K562 (cell line): ENCODE results near the gene TMEM86B. TPM values are rescaled to one million over a fixed set of nuclear protein-coding genes. Genes with fewer than 3 reads are reported as not detected.

Experiments
- CREBBP ChIP-seq: IDR thresholded peaks from one replicate; pipeline ENCODE4 v1.6.1; 2012; ENCODE audit warnings: low read depth, mild to moderate bottlenecking, control low read depth, inconsistent platforms, low read length
- EWSR1 ChIP-seq: fragments of 450-650 bp; IDR thresholded peaks from 2 replicates; pipeline ENCODE4 v1.6.1; 2018; ENCODE audit warnings: borderline replicate concordance, mild to moderate bottlenecking, low read depth, moderate library complexity; ENCODE audit not compliant: partially characterized antibody
- GATAD2B ChIP-seq: fragments of 450-650 bp; IDR thresholded peaks from 2 replicates; pipeline ENCODE4 v1.6.1; 2017; ENCODE audit warnings: mild to moderate bottlenecking, borderline replicate concordance
- KLF6 ChIP-seq: fragments of 250-450 bp; sonication (Bioruptor Pico); IDR thresholded peaks from 2 replicates; pipeline ENCODE4 v1.4.0; 2020; ENCODE audit warnings: mild to moderate bottlenecking, moderate library complexity, borderline replicate concordance
- NCOA6 ChIP-seq: fragments of 450-650 bp; IDR thresholded peaks from 2 replicates; pipeline ENCODE4 v1.6.1; 2017; ENCODE audit warnings: mild to moderate bottlenecking
- SNIP1 ChIP-seq: fragments of 450-650 bp; IDR thresholded peaks from 2 replicates; pipeline ENCODE4 v1.7.1; 2017; ENCODE audit warnings: low read depth, mild to moderate bottlenecking
- TCF7L2 ChIP-seq: fragments of 150-350 bp; IDR thresholded peaks from 2 replicates; pipeline ENCODE4 v1.6.1; 2016; ENCODE audit warnings: low read depth, mild to moderate bottlenecking, low read length, moderate library complexity
- WHSC1 ChIP-seq: IDR thresholded peaks from one replicate; pipeline ENCODE4 v1.6.1; 2012; ENCODE audit warnings: low read length, control low read depth, inconsistent platforms
- ZNF551 ChIP-seq: fragments of 250-450 bp; sonication (Bioruptor Pico); IDR thresholded peaks from 2 replicates; pipeline ENCODE4 v1.5.0; 2021; ENCODE audit warnings: mild to moderate bottlenecking, moderate library complexity
- ZSCAN32 ChIP-seq: fragments of 450-650 bp; formaldehyde crosslinking; IDR thresholded peaks from 2 replicates; pipeline ENCODE4 v1.4.0; 2020; ENCODE audit warnings: mild to moderate bottlenecking, moderate library complexity
- polyA plus RNA-seq, 8 experiments: library from polyadenylated mRNA; depleted of rRNA in 4 of 8; stranded (reverse) in 5 of 8; unstranded in 3 of 8; fragments of >200 nt; fragmentation: Nextera tagmentation in 2 of 8; fragmentation: Illumina TruSeq in 1 of 8; extraction: Ambion mirVana in 2 of 8; extraction: Trizol in 1 of 8; gene quantifications; 2 replicates each; pipeline versions ENCODE4 v1.2.1 to v1.2.3, GENCODE V29; 2011 to 2014; ENCODE audit warnings: inconsistent platforms in 1 of 8, missing spikeins in 1 of 8
- total RNA-seq, 7 experiments: library from RNA; depleted of rRNA in 6 of 7; stranded (reverse); fragments of >200 nt in 6 of 7; fragmentation: Illumina TruSeq in 2 of 7; extraction: Trizol in 2 of 7; gene quantifications; 2 replicates each; pipeline versions ENCODE4 v1.2.1 to v1.2.3, GENCODE V29; 2011 to 2021; ENCODE audit warnings: low replicate concordance in 1 of 7
- TF ChIP-seq, protein P1 (sequence below): fragments of 450-650 bp; conservative IDR thresholded peaks from 2 replicates; pipeline ENCODE4 v1.6.1; 2016; ENCODE audit warnings: missing genetic modification characterization, low read depth, mild to moderate bottlenecking, control low read depth, missing compliant biosample characterization
- TF ChIP-seq, protein P2 (sequence below): fragments of 250-450 bp; sonication (Bioruptor Pico); IDR thresholded peaks from 2 replicates; pipeline ENCODE4 v1.9.0; 2021; ENCODE audit warnings: mild to moderate bottlenecking, inconsistent platforms
- TF ChIP-seq, protein P3 (sequence below): fragments of 200-400 bp; formaldehyde crosslinking; IDR thresholded peaks from 2 replicates; pipeline ENCODE4 v1.6.1; 2017; ENCODE audit warnings: mild to moderate bottlenecking, low read depth, low read length, moderate library complexity
- TF ChIP-seq, protein P4 (sequence below): sonication (generic); formaldehyde crosslinking; IDR thresholded peaks from 2 replicates; pipeline ENCODE4 v1.8.0; 2023; ENCODE audit warnings: missing genetic modification reagents, mild to moderate bottlenecking, borderline replicate concordance
- TF ChIP-seq, protein P5 (sequence below): fragments of 250-450 bp; sonication (Bioruptor Pico); IDR thresholded peaks from 2 replicates; pipeline ENCODE4 v1.8.0; 2021; ENCODE audit warnings: moderate library complexity, mild to moderate bottlenecking, inconsistent platforms

The TMEM86B gene
- total and polyA plus RNA-seq, 9 of the 15 experiments (the other 6 are each of a cell fraction or from before 2014, with no cell fraction given), result 0.28 to 7.9 (median 2.1) TPM

DNA sequence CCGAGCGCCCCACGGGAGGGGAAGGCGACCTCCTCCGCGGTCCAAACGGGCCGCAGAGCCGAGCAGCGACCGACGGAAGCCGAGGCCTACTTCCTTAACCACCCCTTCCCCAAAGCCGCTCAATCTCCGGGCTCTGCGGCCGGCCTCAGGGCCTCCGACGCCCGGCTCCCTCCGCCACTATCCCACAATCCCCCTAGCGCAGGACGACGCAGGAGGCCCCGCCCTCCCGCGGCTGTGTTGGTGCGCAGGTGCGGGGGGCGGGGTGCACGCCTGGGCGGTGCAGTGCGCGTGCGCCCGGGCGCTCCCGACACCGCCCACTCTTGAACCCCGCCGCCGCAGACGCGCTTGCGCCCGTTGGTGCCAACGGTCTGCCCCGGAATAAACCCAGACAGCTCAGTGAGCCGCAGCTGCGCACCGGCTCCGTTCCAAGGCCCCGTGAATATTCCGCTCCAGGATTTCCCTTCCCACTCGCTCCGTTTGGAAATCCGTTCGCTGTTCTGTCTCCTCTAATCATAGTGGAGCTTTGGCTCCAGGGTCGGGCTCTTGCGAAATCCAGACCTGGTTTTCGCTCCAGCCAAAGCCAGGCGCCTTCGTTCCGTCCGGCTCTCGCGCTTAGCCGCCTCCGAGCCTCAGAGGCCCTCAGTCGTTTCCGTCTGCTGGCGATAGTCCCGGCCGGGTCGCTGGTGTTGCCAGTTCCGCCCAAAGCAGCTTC is 30.4 kb upstream of the TMEM86B start, which contains the start of gene PPP6R1 (continued):
- TF ChIP-seq, protein P1, sequence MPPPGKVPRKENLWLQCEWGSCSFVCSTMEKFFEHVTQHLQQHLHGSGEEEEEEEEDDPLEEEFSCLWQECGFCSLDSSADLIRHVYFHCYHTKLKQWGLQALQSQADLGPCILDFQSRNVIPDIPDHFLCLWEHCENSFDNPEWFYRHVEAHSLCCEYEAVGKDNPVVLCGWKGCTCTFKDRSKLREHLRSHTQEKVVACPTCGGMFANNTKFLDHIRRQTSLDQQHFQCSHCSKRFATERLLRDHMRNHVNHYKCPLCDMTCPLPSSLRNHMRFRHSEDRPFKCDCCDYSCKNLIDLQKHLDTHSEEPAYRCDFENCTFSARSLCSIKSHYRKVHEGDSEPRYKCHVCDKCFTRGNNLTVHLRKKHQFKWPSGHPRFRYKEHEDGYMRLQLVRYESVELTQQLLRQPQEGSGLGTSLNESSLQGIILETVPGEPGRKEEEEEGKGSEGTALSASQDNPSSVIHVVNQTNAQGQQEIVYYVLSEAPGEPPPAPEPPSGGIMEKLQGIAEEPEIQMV, result no peak
- TF ChIP-seq SNIP1 (no peak), KLF6 (CRISPR knock-in tag) (no peak), GATAD2B (peak; percentile 86), WHSC1 (no peak), EWSR1 (no peak), ZNF551 (CRISPR knock-in tag) (no peak), TCF7L2 (no peak), CREBBP (no peak), ZSCAN32 (no peak), NCOA6 (peak; percentile 64; the same call in 1 of the 2 replicates)
- TF ChIP-seq, protein P2, sequence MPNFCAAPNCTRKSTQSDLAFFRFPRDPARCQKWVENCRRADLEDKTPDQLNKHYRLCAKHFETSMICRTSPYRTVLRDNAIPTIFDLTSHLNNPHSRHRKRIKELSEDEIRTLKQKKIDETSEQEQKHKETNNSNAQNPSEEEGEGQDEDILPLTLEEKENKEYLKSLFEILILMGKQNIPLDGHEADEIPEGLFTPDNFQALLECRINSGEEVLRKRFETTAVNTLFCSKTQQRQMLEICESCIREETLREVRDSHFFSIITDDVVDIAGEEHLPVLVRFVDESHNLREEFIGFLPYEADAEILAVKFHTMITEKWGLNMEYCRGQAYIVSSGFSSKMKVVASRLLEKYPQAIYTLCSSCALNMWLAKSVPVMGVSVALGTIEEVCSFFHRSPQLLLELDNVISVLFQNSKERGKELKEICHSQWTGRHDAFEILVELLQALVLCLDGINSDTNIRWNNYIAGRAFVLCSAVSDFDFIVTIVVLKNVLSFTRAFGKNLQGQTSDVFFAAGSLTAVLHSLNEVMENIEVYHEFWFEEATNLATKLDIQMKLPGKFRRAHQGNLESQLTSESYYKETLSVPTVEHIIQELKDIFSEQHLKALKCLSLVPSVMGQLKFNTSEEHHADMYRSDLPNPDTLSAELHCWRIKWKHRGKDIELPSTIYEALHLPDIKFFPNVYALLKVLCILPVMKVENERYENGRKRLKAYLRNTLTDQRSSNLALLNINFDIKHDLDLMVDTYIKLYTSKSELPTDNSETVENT (CRISPR knock-in tag), result peak; percentile 82
- TF ChIP-seq, protein P3, sequence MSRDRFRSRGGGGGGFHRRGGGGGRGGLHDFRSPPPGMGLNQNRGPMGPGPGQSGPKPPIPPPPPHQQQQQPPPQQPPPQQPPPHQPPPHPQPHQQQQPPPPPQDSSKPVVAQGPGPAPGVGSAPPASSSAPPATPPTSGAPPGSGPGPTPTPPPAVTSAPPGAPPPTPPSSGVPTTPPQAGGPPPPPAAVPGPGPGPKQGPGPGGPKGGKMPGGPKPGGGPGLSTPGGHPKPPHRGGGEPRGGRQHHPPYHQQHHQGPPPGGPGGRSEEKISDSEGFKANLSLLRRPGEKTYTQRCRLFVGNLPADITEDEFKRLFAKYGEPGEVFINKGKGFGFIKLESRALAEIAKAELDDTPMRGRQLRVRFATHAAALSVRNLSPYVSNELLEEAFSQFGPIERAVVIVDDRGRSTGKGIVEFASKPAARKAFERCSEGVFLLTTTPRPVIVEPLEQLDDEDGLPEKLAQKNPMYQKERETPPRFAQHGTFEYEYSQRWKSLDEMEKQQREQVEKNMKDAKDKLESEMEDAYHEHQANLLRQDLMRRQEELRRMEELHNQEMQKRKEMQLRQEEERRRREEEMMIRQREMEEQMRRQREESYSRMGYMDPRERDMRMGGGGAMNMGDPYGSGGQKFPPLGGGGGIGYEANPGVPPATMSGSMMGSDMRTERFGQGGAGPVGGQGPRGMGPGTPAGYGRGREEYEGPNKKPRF, result no peak
- TF ChIP-seq, protein P4, sequence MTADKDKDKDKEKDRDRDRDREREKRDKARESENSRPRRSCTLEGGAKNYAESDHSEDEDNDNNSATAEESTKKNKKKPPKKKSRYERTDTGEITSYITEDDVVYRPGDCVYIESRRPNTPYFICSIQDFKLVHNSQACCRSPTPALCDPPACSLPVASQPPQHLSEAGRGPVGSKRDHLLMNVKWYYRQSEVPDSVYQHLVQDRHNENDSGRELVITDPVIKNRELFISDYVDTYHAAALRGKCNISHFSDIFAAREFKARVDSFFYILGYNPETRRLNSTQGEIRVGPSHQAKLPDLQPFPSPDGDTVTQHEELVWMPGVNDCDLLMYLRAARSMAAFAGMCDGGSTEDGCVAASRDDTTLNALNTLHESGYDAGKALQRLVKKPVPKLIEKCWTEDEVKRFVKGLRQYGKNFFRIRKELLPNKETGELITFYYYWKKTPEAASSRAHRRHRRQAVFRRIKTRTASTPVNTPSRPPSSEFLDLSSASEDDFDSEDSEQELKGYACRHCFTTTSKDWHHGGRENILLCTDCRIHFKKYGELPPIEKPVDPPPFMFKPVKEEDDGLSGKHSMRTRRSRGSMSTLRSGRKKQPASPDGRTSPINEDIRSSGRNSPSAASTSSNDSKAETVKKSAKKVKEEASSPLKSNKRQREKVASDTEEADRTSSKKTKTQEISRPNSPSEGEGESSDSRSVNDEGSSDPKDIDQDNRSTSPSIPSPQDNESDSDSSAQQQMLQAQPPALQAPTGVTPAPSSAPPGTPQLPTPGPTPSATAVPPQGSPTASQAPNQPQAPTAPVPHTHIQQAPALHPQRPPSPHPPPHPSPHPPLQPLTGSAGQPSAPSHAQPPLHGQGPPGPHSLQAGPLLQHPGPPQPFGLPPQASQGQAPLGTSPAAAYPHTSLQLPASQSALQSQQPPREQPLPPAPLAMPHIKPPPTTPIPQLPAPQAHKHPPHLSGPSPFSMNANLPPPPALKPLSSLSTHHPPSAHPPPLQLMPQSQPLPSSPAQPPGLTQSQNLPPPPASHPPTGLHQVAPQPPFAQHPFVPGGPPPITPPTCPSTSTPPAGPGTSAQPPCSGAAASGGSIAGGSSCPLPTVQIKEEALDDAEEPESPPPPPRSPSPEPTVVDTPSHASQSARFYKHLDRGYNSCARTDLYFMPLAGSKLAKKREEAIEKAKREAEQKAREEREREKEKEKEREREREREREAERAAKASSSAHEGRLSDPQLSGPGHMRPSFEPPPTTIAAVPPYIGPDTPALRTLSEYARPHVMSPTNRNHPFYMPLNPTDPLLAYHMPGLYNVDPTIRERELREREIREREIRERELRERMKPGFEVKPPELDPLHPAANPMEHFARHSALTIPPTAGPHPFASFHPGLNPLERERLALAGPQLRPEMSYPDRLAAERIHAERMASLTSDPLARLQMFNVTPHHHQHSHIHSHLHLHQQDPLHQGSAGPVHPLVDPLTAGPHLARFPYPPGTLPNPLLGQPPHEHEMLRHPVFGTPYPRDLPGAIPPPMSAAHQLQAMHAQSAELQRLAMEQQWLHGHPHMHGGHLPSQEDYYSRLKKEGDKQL (CRISPR knock-in tag), result no peak; the same call in 1 of the 2 replicates
- TF ChIP-seq, protein P5, sequence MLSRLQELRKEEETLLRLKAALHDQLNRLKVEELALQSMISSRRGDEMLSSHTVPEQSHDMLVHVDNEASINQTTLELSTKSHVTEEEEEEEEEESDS (CRISPR knock-in tag), result no peak
